ENCODE data around the gene NDUFB4. TPM values are rescaled to one million over a fixed set of nuclear protein-coding genes. Genes with fewer than 3 reads are reported as not detected.
A peak's percentile ranks its signal among the peaks of the same experiment; 100 is the strongest.

NDUFB4 gene
- total and polyA plus RNA-seq, 4 donors: 43.2 to 193 (median 170) TPM

- 80% methylated on average over 4 of the region's 12 CpGs for WGBS (ENCODE audit: insufficient coverage)
- Histone ChIP-seq H3K36me3 (ENCODE audit: control insufficient read depth, insufficient read depth, low read length) (no peaks in the 10 kb centered on the region), H3K9me3 (ENCODE audit: control insufficient read depth, insufficient read depth, low read length) (no peaks in the 10 kb centered on the region), H3K4me1 (ENCODE audit: control insufficient read depth, insufficient read depth, low read length) (peaks cover 22% of the 10 kb centered on the region), H3K27ac (ENCODE audit: low read depth, low read length) (no peak overlapping the region), H3K4me3 (ENCODE audit: low read depth, low read length) (no peak overlapping the region), H3K27me3 (ENCODE audit: control insufficient read depth, insufficient read depth, low read length) (no peaks in the 10 kb centered on the region)
- no peak for DNase-seq (ENCODE audit: low read depth in 4 of 6, low spot score in 6 of 6)
Observed at GRCh38 chr3:120569222-120570057, 26.7 kb upstream of the NDUFB4 start.

GRCh38 chr3:120572027-120572426 is 24.1 kb upstream of the NDUFB4 start:
- no peaks in the 10 kb centered on the region for H3K36me3 ChIP-seq (ENCODE audit: control insufficient read depth, insufficient read depth, low read length)
- H3K4me3 ChIP-seq (ENCODE audit: low read depth, low read length): no peak overlapping the region
- peaks cover 17% of the 10 kb centered on the region for H3K4me1 ChIP-seq (ENCODE audit: control insufficient read depth, insufficient read depth, low read length)
- H3K27ac ChIP-seq (ENCODE audit: low read depth, low read length): no peak overlapping the region
- H3K9me3 ChIP-seq (ENCODE audit: control insufficient read depth, insufficient read depth, low read length): no peaks in the 10 kb centered on the region
- no peaks in the 10 kb centered on the region for H3K27me3 ChIP-seq (ENCODE audit: control insufficient read depth, insufficient read depth, low read length)
- 53% methylated on average over 2 of the region's 2 CpGs for WGBS (ENCODE audit: insufficient coverage)
- no peak for DNase-seq (ENCODE audit: low read depth in 4 of 6, low spot score in 6 of 6)

- no peaks in the 10 kb centered on the region for H3K36me3 ChIP-seq (ENCODE audit: control insufficient read depth, insufficient read depth, low read length)
- H3K27me3 ChIP-seq (ENCODE audit: control insufficient read depth, insufficient read depth, low read length): no peaks in the 10 kb centered on the region
- no peaks in the 10 kb centered on the region for H3K4me1 ChIP-seq (ENCODE audit: control insufficient read depth, insufficient read depth, low read length)
- 69% methylated on average over 1 of the region's 3 CpGs for WGBS (ENCODE audit: insufficient coverage)
- DNase-seq (ENCODE audit: low read depth in 4 of 6, low spot score in 6 of 6): peak in 2 of 6 donors; percentile 38 to 46
- no peaks in the 10 kb centered on the region for H3K9me3 ChIP-seq (ENCODE audit: control insufficient read depth, insufficient read depth, low read length)
- no peak overlapping the region for H3K27ac ChIP-seq (ENCODE audit: low read depth, low read length)
- no peak overlapping the region for H3K4me3 ChIP-seq (ENCODE audit: low read depth, low read length)
Observed at GRCh38 chr3:120587332-120587975, 8.7 kb upstream of the NDUFB4 start.

GRCh38 chr3:120595788-120596115 is 384 bp upstream of the NDUFB4 start:
- WGBS (ENCODE audit: insufficient coverage): 0% methylated on average over 2 of the region's 4 CpGs
- no peaks in the 10 kb centered on the region for H3K27me3 ChIP-seq (ENCODE audit: control insufficient read depth, insufficient read depth, low read length)
- no peaks in the 10 kb centered on the region for H3K36me3 ChIP-seq (ENCODE audit: control insufficient read depth, insufficient read depth, low read length)
- H3K9me3 ChIP-seq (ENCODE audit: control insufficient read depth, insufficient read depth, low read length): no peaks in the 10 kb centered on the region
- no peak for DNase-seq (ENCODE audit: low read depth in 4 of 6, low spot score in 6 of 6)
- H3K27ac ChIP-seq (ENCODE audit: low read depth, low read length): peak overlapping the region; percentile 25
- no peaks in the 10 kb centered on the region for H3K4me1 ChIP-seq (ENCODE audit: control insufficient read depth, insufficient read depth, low read length)
- peak overlapping the region; percentile 93 for H3K4me3 ChIP-seq (ENCODE audit: low read depth, low read length)

- no peaks in the 10 kb centered on the region for H3K4me1 ChIP-seq (ENCODE audit: control insufficient read depth, insufficient read depth, low read length)
- H3K9me3 ChIP-seq (ENCODE audit: control insufficient read depth, insufficient read depth, low read length): no peaks in the 10 kb centered on the region
- DNase-seq (ENCODE audit: low read depth in 4 of 6, low spot score in 6 of 6): no peak
- peak overlapping the region; percentile 93 for H3K4me3 ChIP-seq (ENCODE audit: low read depth, low read length)
- H3K36me3 ChIP-seq (ENCODE audit: control insufficient read depth, insufficient read depth, low read length): no peaks in the 10 kb centered on the region
- no CpG with 5 or more reads among the region's 3 CpGs for WGBS (ENCODE audit: insufficient coverage)
- H3K27me3 ChIP-seq (ENCODE audit: control insufficient read depth, insufficient read depth, low read length): no peaks in the 10 kb centered on the region
- H3K27ac ChIP-seq (ENCODE audit: low read depth, low read length): peak overlapping the region; percentile 88
Observed at GRCh38 chr3:120596853-120597223, 702 bp downstream of the NDUFB4 start.

- Histone ChIP-seq H3K9me3 (ENCODE audit: control insufficient read depth, insufficient read depth, low read length) (no peaks in the 10 kb centered on the region), H3K27ac (ENCODE audit: low read depth, low read length) (no peak overlapping the region), H3K4me1 (ENCODE audit: control insufficient read depth, insufficient read depth, low read length) (no peaks in the 10 kb centered on the region), H3K4me3 (ENCODE audit: low read depth, low read length) (no peak overlapping the region), H3K36me3 (ENCODE audit: control insufficient read depth, insufficient read depth, low read length) (peaks cover under 1% of the 10 kb centered on the region), H3K27me3 (ENCODE audit: control insufficient read depth, insufficient read depth, low read length) (no peaks in the 10 kb centered on the region)
- no peak for DNase-seq (ENCODE audit: low read depth in 4 of 6, low spot score in 6 of 6)
- WGBS (ENCODE audit: insufficient coverage): no CpG with 5 or more reads among the region's 1 CpG
Observed at GRCh38 chr3:120597445-120598049, 1.4 kb downstream of the NDUFB4 start.

DNA sequence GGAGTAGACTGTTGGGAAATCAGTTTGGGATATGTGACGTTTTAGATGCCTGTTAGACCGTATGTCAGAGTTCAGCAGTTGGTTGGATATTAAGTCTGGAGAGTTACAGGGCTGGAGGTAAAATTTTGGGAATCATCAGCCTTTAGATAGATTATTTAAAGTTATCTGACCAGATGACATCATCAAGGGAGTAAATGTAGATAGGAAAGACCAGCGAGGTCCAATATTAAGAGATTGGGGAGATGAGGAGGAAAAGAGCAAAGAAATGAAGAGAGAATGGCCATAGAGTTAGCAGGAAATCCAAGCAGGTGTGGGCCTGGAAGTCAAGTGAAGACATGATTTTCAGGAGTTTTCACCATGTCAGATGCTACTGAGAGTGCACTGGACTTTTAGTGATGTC is 3.1 kb downstream of the NDUFB4 start:
- Histone ChIP-seq H3K4me1 (ENCODE audit: control insufficient read depth, insufficient read depth, low read length) (no peaks in the 10 kb centered on the region), H3K4me3 (ENCODE audit: low read depth, low read length) (no peak overlapping the region), H3K36me3 (ENCODE audit: control insufficient read depth, insufficient read depth, low read length) (peaks cover 3% of the 10 kb centered on the region), H3K9me3 (ENCODE audit: control insufficient read depth, insufficient read depth, low read length) (no peaks in the 10 kb centered on the region), H3K27me3 (ENCODE audit: control insufficient read depth, insufficient read depth, low read length) (no peaks in the 10 kb centered on the region), H3K27ac (ENCODE audit: low read depth, low read length) (no peak overlapping the region)
- WGBS (ENCODE audit: insufficient coverage): 88% methylated on average over 3 of the region's 3 CpGs
- no peak for DNase-seq (ENCODE audit: low read depth in 4 of 6, low spot score in 6 of 6)

GRCh38 chr3:120601554-120601953 is 5.4 kb downstream of the NDUFB4 start:
- no CpG with 5 or more reads among the region's 4 CpGs for WGBS (ENCODE audit: insufficient coverage)
- peak in 1 of 6 donors; percentile 56 for DNase-seq (ENCODE audit: low read depth in 4 of 6, low spot score in 6 of 6)
- H3K4me1 ChIP-seq (ENCODE audit: control insufficient read depth, insufficient read depth, low read length): no peaks in the 10 kb centered on the region
- H3K27me3 ChIP-seq (ENCODE audit: control insufficient read depth, insufficient read depth, low read length): no peaks in the 10 kb centered on the region
- no peaks in the 10 kb centered on the region for H3K9me3 ChIP-seq (ENCODE audit: control insufficient read depth, insufficient read depth, low read length)
- no peak overlapping the region for H3K27ac ChIP-seq (ENCODE audit: low read depth, low read length)
- H3K36me3 ChIP-seq (ENCODE audit: control insufficient read depth, insufficient read depth, low read length): peaks cover 3% of the 10 kb centered on the region
- H3K4me3 ChIP-seq (ENCODE audit: low read depth, low read length): no peak overlapping the region

- Histone ChIP-seq H3K4me3 (ENCODE audit: low read depth, low read length) (no peak overlapping the region), H3K27me3 (ENCODE audit: control insufficient read depth, insufficient read depth, low read length) (no peaks in the 10 kb centered on the region), H3K36me3 (ENCODE audit: control insufficient read depth, insufficient read depth, low read length) (peaks cover 3% of the 10 kb centered on the region), H3K9me3 (ENCODE audit: control insufficient read depth, insufficient read depth, low read length) (no peaks in the 10 kb centered on the region), H3K4me1 (ENCODE audit: control insufficient read depth, insufficient read depth, low read length) (no peaks in the 10 kb centered on the region), H3K27ac (ENCODE audit: low read depth, low read length) (no peak overlapping the region)
- DNase-seq (ENCODE audit: low read depth in 4 of 6, low spot score in 6 of 6): no peak
- 100% methylated on average over 2 of the region's 2 CpGs for WGBS (ENCODE audit: insufficient coverage)
Observed at GRCh38 chr3:120602682-120603081, 6.5 kb downstream of the NDUFB4 start.

DNA sequence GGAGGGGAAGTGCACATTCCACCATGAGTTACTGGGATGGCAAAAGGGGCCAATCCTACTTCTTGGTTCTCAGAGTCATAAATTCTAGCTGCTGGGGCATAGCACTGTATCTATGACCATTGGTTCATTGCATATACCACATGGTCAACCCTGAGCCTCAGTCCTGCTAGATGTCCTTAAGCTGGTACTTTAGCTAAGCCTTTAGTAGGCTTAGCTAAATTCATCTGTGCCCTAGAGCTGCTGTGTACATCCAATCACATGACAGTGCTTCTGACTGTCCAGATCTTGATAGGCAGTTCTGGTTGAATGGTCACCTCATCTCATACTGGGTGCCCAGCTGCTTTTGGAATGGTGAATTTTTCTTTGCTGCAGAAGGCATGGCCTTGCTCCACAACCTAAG is 8.2 kb downstream of the NDUFB4 start:
- Histone ChIP-seq H3K9me3 (ENCODE audit: control insufficient read depth, insufficient read depth, low read length) (no peaks in the 10 kb centered on the region), H3K27ac (ENCODE audit: low read depth, low read length) (no peak overlapping the region), H3K36me3 (ENCODE audit: control insufficient read depth, insufficient read depth, low read length) (peaks cover 3% of the 10 kb centered on the region), H3K4me3 (ENCODE audit: low read depth, low read length) (no peak overlapping the region), H3K27me3 (ENCODE audit: control insufficient read depth, insufficient read depth, low read length) (no peaks in the 10 kb centered on the region), H3K4me1 (ENCODE audit: control insufficient read depth, insufficient read depth, low read length) (no peaks in the 10 kb centered on the region)
- DNase-seq (ENCODE audit: low read depth in 4 of 6, low spot score in 6 of 6): no peak

Measured in spinal cord (tissue), 10 donors.